Hindlimb muscle (tissue), 1 donor: ENCODE measurements around the gene SF3B6. TPM values are rescaled to one million over a fixed set of nuclear protein-coding genes. Genes with fewer than 3 reads are reported as not detected.
"Not testable (repeated sequence)": the region's sequence is repeated elsewhere in the genome, so short reads cannot be mapped to it uniquely, and the experiment has no call there.

Experiments
- DNase-seq: peaks from one replicate; pipeline ENCODE4 v3.0.0-alpha.2; 2013
- polyA plus RNA-seq: library from polyadenylated mRNA; unstranded; fragments of 120-200 nt; gene quantifications from one replicate; pipeline ENCODE4 v1.2.1, GENCODE V29; 2013; ENCODE audit not compliant: insufficient read length

SF3B6 gene
- polyA plus RNA-seq, 1 donor, result 70.7 TPM

GRCh38 chr2:24093270-24093669, 17.1 kb upstream of the SF3B6 start:
- not testable (repeated sequence) for DNase-seq

- DNase-seq, result no peak
These were observed 12.8 kb upstream of the SF3B6 start for GRCh38 chr2:24088821-24089359.

GRCh38 chr2:24087032-24087431, 10.9 kb upstream of the SF3B6 start:
- DNase-seq, result no peak

GRCh38 chr2:24086241-24086640, 10.1 kb upstream of the SF3B6 start:
- DNase-seq, result no peak

- DNase-seq, result no peak
These were observed 9.0 kb upstream of the SF3B6 start for GRCh38 chr2:24085200-24085489.

- DNase-seq, result peak; percentile 95
These were observed 8.5 kb upstream of the SF3B6 start, which contains the start of gene TP53I3 for GRCh38 chr2:24084386-24085199. Gene TP53I3 (minus strand): TSS chr2:24084834. CDS start chr2:24084326, 508 bp downstream.

DNA sequence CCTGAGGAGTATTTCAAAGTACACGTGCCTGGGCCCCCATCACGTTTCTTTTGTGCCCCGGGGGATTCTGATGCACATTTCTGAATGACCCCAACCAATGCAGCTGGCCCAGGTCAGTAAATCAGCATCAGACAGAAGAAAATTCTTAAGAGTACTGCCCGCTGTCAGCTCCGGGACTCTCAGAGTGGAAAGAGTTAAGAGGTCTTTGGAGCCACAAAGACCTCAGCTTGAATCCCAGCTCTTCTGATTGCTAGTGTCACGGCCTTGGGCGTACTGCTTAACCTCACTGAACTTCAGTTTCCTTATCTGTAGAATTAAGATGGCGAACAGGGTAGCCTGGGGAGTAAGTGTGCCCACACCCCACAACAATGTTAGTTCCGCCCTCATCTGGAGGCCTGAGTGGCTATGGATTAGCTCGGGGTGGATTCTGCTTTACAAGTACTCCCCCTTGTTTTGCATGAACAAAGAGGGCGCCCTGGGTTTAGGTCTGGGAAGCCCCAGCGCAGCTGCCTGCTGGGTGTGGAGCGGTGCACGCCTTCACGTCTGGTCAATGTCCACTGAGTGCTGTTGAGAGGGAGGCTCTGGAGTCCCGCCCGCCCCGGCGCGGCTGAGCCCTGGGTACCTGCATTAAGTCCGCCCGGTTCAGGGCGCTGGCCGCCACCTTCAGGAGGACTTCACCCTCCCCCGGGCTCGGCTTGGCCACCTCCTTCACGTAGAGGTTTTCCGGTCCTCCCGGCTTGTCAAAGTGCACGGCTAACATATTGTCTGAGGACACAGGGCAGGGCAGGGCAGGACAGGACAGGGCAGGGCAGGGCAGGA, 7.7 kb upstream of the SF3B6 start:
- DNase-seq, result peak; percentile 74

DNA sequence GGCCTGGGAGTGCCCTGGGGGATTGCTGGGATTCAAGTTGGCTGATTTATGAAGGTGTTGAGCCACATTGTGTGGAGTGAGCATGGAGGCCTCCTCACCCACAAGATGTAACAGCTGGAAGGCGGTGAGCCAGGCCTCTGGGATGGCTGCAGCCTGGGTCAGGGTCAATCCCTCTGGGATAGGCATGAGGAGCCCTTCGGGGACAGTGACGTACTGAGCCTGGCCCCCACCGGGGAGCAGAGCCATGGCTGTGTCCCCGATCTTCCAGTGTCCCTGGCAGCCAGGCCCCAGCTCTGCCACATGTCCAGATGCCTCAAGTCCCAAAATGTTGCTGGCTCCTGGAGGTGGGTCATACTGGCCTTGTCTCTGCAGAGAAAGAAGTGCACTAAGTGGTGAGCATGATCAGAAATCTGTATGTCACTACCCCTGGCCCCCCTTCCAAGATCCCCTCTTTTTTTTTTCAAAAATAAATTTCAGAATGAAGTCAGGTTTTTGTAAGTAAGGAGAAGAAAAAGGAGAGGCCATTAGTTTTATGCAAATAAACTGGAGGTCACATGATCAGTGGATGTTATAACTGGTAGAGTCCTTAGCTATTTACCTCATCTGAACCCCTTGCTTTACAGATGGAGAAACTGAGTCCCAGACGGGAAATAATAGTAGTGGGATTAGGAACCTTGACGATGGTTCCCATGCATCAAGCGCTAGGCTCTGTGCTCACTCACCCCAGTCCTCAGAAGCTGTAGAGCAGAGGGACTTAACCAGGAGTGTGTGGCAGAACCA, 6.9 kb upstream of the SF3B6 start:
- DNase-seq, result no peak

- DNase-seq, result no peak
These were observed 4.6 kb upstream of the SF3B6 start for GRCh38 chr2:24080701-24081100.

DNA sequence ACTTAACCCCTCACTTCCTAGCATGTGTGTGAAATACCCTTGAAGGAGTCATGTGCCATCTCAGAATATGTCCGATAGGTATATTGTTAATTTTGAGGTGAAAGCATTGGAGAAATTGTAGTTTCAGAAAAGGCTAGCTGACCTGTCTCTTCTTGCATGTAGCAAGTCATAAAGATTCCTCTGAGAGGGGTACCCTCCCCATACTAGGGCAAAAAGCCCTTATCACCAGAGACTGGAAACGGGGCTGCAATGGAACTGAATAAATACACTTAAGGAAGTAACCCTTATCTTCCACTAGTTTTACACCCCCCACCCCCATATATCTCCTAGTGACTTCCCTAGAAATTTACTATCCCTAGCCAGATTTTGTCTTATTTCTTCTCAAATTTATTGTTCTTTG, 1.8 kb upstream of the SF3B6 start:
- DNase-seq, result no peak

DNA sequence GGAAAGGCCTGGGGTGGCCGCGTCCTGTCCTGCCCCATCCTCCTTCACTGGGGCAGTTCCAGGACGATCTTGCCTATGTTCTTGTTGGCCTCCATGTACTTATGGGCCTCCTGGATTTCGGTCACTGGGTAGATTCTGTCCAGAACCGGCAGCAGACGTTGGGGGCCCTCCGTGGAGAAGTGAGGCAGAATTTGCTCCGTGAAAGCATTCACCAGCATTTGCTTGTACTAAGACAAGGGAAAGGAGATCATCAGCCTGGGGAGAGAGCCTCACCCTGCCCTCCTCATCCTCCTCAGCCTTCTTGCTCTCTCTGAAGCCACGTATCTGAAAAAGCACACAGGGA, 1.4 kb upstream of the SF3B6 start:
- DNase-seq, result no peak

DNA sequence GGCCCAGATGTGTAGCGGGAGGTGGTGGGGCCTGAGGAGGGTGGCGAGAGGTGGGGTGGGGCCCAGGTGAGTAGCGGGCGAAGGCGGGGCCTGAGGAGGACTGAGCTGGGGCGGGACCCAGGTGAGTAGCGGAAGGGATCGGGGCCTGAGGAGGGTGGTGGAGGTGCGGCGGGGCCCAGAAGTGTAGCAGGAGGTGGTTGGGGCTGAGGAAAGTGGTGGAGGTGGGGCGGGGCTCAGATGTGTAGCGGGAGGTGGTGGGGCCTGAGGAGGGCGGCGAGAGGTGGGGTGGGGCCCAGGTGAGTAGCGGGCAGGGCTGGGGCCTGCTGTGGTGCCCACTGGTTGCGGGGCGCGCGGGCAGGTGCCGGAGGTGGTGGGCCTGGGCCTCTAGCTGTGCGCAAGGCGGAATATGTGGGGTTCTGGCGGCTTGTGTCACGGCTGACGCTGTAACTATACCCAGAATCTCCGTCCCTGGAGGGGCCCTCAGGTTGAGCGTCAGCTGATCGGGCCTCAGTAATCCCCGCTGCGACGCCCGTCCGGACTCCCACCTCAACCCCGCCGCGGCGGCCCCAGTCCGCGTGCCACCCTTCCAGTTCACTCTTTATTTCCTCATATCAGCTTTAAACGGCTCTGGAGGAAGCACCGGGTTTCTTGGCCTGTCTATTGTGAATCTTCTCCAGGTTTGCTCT, 866 bp upstream of the SF3B6 start:
- DNase-seq, result peak; percentile 23

- no peak for DNase-seq
These were observed 867 bp downstream of the SF3B6 start for GRCh38 chr2:24075259-24075658.

DNA sequence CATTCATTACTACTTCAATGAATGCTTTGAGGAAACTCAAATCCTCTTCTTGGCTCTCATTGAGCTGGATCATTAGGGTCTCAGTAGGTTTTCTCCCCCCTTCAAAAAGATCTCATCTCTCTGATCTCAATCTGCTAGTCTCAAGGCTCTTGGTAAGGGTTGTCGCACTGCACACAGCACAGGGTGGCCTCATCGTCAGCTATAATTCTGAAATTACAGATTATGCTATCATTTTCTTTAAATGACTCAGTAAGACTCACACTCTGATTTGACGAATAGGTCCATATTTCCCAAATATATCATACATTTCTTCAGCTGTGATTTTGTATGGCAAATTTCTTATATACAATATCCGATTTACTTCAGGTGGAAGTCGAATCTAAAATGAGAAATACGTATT, 2.3 kb downstream of the SF3B6 start:
- no peak for DNase-seq

GRCh38 chr2:24072259-24072658, 3.9 kb downstream of the SF3B6 start:
- no peak for DNase-seq

GRCh38 chr2:24065341-24065740, 10.8 kb downstream of the SF3B6 start:
- no peak for DNase-seq

DNA sequence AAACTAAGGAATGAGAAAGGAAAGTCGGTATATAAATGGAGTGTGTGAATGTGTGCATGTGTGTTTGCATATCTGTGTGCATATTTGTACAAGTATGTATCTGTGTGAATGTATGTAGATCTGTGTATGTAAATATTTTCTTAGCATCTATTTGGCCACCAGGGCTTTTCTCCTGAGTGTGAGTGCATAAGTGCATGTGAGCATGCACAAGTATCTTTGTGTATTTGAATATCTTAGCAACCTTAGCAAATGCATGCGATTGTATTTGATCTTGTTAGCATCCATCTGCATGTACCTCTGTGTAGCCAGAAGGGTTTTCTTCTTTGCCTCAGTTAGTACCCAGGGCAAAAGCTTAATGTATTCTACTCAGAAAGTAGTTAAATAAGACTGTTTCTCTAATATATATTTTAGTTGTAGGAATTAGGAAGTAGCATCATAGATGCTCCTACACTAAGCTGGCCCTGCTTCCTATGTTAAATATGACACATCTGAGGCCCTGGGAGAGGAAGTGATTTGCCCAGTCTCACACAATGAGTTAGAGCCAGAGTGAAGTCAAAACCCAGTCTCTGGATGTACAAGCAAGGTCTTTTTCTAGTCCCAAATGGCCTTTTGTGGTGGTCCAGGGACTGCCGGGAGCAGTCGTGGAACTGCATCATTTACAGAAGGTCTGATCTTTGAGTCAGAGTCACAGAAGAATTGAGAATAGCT, 17.4 kb downstream of the SF3B6 start:
- DNase-seq, result no peak

DNA sequence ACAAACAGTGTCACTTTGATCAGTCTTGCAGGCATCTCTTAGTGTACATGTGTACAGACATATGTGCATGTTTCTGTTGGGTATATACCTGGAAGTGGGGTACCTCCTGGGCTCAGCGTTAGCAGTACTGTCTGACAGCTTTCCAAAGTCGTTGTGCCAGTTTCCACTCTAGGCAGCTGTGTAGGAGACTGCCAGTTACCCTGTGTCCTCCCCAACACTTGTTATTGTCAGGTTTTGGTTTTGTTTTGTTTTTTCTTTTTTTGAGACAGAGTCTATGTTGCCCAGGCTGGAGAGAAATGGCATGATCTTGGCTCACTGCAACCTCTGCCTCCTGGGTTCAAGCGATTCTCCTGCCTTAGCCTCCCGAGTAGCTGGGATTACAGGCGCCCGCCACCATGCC, 20.4 kb downstream of the SF3B6 start:
- DNase-seq, result no peak

DNA sequence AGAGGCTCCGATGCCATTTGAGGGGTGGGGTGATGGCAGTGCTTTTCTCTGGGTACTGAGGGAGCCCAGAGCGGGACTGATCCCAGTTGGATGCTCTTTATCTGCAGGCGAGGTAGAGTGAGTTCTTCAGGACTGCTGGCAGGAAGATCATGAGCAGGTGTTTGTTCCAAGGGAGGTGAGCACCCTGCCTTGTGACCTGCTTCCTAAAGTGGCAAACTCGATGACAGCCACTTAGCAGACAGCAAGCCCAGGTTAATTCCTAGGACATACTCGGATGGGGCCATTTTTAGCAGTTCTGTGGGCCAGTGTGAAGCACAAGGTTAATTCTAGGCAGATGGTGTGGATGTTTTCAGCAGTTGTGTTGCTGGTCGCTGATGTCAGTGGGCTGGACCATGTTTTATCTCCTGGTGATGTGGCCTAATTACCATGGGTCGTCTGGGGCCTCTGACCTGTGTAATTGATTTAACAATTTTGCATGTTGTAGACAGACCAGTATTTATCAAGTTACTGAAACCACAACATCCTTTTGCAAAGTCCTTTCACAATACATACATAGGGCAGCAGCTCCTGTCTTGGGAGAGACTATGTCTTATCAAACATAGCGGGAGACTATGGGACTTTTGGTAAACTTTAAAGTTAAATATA, 21.6 kb downstream of the SF3B6 start:
- no peak for DNase-seq

DNA sequence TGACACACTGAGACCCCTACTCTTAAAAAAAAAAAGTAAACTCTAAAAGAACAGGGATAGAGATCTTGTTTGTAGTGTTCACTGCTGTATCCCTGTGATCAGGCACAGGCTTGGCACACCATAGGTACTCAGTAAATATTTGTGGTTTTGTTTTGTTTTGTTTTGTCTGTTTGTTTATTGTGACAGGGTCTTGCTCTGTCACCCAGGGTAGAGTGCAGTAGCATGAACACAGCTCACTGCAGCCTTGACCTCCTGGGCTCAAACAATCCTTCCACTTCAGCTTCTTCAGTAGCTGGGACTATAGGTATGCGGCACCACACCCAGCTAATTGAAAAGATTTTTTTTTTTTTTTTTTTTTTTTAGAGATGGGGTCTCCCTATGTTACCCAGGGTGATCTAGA, 23.2 kb downstream of the SF3B6 start:
- DNase-seq, result no peak

DNA sequence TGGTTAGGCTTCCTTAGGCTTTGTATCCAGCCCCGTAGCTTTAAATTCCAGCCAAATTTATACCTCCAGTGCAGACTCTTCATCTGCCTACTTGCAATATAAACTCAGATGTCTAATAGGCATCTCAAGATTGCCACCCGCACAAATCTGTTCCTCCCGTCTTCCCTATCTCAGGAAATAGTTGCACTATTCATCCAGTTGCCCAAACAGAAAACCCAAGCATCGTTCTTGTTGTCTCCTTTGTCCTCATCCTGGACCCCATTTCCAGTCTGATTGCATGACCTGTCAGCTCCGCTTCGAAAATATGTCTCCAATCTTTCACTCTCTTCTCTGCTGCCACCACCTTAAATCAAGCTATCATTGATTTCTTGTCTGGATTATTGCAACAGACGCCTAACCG, 24.3 kb downstream of the SF3B6 start:
- DNase-seq, result no peak
